K562 (cell line): ENCODE data around the gene HS3ST5. TPM values are rescaled to one million over a fixed set of nuclear protein-coding genes. Genes with fewer than 3 reads are reported as not detected.

Experiments used
- BRF1 ChIP-seq: IDR thresholded peaks from 3 replicates; pipeline ENCODE4 v1.6.1; 2011; ENCODE audit warnings: borderline replicate concordance, mild to moderate bottlenecking; ENCODE audit not compliant: insufficient read length; ENCODE audit errors: extremely low read depth
- CEBPG ChIP-seq, 3 experiments: fragments of 200-800 bp in 1 of 3; sonication (Bioruptor generic) in 1 of 3; sonication (generic) in 1 of 3; formaldehyde crosslinking in 1 of 3; IDR thresholded peaks in 2 of 3; conservative IDR thresholded peaks in 1 of 3; 2 replicates each; pipeline versions ENCODE4 v1.6.1 to v1.8.0; 2016 to 2022; ENCODE audit warnings: missing compliant biosample characterization in 2 of 3, missing genetic modification characterization in 2 of 3, mild to moderate bottlenecking in 1 of 3, missing genetic modification reagents in 1 of 3
- COPS2 ChIP-seq: fragments of 450-650 bp; conservative IDR thresholded peaks from 2 replicates; pipeline ENCODE4 v1.6.1; 2016; ENCODE audit warnings: mild to moderate bottlenecking, moderate library complexity
- DNMT1 ChIP-seq: fragments of 450-650 bp; IDR thresholded peaks from 2 replicates; pipeline ENCODE4 v1.6.1; 2016; ENCODE audit warnings: antibody characterized with exemption, mild to moderate bottlenecking
- GABPB1 ChIP-seq: sonication (generic); formaldehyde crosslinking; IDR thresholded peaks from 2 replicates; pipeline ENCODE4 v1.8.0; 2022; ENCODE audit warnings: mild to moderate bottlenecking, missing genetic modification reagents
- HSF4 ChIP-seq: fragments of 250-450 bp; sonication (Bioruptor Pico); IDR thresholded peaks from 2 replicates; pipeline ENCODE4 v2.1.2; 2022; ENCODE audit warnings: mild to moderate bottlenecking, moderate library complexity, borderline replicate concordance
- MXI1 ChIP-seq: IDR thresholded peaks from 2 replicates; pipeline ENCODE4 v1.6.1; 2011; ENCODE audit warnings: low read depth, mild to moderate bottlenecking, improper control_type of control experiment, low read length
- ZNF165 ChIP-seq: fragments of 250-450 bp; sonication (Bioruptor Pico); IDR thresholded peaks from 2 replicates; pipeline ENCODE4 v1.4.0; 2020; ENCODE audit warnings: borderline replicate concordance
- polyA plus RNA-seq, 8 experiments: library from polyadenylated mRNA; depleted of rRNA in 4 of 8; stranded (reverse) in 5 of 8; unstranded in 3 of 8; fragments of >200 nt; fragmentation: Nextera tagmentation in 2 of 8; fragmentation: Illumina TruSeq in 1 of 8; extraction: Ambion mirVana in 2 of 8; extraction: Trizol in 1 of 8; gene quantifications; 2 replicates each; pipeline versions ENCODE4 v1.2.1 to v1.2.3, GENCODE V29; 2011 to 2014; ENCODE audit warnings: inconsistent platforms in 1 of 8, missing spikeins in 1 of 8
- total RNA-seq, 7 experiments: library from RNA; depleted of rRNA in 6 of 7; stranded (reverse); fragments of >200 nt in 6 of 7; fragmentation: Illumina TruSeq in 2 of 7; extraction: Trizol in 2 of 7; gene quantifications; 2 replicates each; pipeline versions ENCODE4 v1.2.1 to v1.2.3, GENCODE V29; 2011 to 2021; ENCODE audit warnings: low replicate concordance in 1 of 7
- TF ChIP-seq, protein P1 (sequence below), 2 experiments: fragments of 450-650 bp in 1 of 2; sonication (generic) in 1 of 2; formaldehyde crosslinking in 1 of 2; IDR thresholded peaks; 2 replicates each; pipeline versions ENCODE4 v1.7.1 to v1.9.0; 2016 to 2022; ENCODE audit warnings: inconsistent platforms in 1 of 2, mild to moderate bottlenecking in 1 of 2, missing genetic modification reagents in 1 of 2
- TF ChIP-seq, protein P2 (sequence below): fragments of 450-650 bp; IDR thresholded peaks from 2 replicates; pipeline ENCODE4 v1.6.1; 2017; ENCODE audit warnings: antibody characterized with exemption, mild to moderate bottlenecking

Gene HS3ST5
- total and polyA plus RNA-seq, 9 of the 15 experiments (the other 6 are each of a cell fraction or from before 2014, with no cell fraction given), result not detected

DNA sequence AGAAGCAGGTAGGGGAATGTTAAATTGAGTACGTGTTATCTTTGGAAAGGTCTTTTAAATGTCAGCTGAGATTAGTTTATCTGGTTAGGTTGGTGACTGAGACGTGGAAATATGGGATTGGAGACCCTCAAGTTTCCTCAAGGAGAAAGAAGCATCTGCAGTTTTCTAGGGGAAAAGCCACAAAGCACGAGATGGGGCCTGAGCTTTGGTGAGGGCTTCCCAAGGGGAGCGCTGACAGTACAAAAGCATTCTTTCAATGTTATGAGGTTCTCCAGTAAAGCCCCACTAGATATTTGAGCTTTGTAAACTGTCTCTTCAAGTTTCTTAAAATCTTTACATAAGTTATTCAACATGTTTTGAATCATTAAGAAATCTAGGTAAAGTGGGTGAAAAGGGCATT, 19.6 kb upstream of the HS3ST5 start (continued):
- TF ChIP-seq, protein P1, sequence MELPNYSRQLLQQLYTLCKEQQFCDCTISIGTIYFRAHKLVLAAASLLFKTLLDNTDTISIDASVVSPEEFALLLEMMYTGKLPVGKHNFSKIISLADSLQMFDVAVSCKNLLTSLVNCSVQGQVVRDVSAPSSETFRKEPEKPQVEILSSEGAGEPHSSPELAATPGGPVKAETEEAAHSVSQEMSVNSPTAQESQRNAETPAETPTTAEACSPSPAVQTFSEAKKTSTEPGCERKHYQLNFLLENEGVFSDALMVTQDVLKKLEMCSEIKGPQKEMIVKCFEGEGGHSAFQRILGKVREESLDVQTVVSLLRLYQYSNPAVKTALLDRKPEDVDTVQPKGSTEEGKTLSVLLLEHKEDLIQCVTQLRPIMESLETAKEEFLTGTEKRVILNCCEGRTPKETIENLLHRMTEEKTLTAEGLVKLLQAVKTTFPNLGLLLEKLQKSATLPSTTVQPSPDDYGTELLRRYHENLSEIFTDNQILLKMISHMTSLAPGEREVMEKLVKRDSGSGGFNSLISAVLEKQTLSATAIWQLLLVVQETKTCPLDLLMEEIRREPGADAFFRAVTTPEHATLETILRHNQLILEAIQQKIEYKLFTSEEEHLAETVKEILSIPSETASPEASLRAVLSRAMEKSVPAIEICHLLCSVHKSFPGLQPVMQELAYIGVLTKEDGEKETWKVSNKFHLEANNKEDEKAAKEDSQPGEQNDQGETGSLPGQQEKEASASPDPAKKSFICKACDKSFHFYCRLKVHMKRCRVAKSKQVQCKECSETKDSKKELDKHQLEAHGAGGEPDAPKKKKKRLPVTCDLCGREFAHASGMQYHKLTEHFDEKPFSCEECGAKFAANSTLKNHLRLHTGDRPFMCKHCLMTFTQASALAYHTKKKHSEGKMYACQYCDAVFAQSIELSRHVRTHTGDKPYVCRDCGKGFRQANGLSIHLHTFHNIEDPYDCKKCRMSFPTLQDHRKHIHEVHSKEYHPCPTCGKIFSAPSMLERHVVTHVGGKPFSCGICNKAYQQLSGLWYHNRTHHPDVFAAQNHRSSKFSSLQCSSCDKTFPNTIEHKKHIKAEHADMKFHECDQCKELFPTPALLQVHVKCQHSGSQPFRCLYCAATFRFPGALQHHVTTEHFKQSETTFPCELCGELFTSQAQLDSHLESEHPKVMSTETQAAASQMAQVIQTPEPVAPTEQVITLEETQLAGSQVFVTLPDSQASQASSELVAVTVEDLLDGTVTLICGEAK (IDR thresholded peaks at IDR 0.05), result no peak
- TF ChIP-seq, protein P1 (CRISPR knock-in tag; IDR thresholded peaks at IDR 0.05), result no peak
- TF ChIP-seq COPS2 (no peak), DNMT1 (no peak), BRF1 (no peak), CEBPG (CRISPR knock-in tag; IDR thresholded peaks at IDR 0.05) (no peak), CEBPG (tag; conservative IDR thresholded peaks at IDR 0.05 in 1 of 2, IDR thresholded peaks at IDR 0.05 in 1 of 2) (no peak), MXI1 (no peak), GABPB1 (CRISPR knock-in tag) (no peak), HSF4 (no peak), ZNF165 (CRISPR knock-in tag) (no peak)
- TF ChIP-seq, protein P2, sequence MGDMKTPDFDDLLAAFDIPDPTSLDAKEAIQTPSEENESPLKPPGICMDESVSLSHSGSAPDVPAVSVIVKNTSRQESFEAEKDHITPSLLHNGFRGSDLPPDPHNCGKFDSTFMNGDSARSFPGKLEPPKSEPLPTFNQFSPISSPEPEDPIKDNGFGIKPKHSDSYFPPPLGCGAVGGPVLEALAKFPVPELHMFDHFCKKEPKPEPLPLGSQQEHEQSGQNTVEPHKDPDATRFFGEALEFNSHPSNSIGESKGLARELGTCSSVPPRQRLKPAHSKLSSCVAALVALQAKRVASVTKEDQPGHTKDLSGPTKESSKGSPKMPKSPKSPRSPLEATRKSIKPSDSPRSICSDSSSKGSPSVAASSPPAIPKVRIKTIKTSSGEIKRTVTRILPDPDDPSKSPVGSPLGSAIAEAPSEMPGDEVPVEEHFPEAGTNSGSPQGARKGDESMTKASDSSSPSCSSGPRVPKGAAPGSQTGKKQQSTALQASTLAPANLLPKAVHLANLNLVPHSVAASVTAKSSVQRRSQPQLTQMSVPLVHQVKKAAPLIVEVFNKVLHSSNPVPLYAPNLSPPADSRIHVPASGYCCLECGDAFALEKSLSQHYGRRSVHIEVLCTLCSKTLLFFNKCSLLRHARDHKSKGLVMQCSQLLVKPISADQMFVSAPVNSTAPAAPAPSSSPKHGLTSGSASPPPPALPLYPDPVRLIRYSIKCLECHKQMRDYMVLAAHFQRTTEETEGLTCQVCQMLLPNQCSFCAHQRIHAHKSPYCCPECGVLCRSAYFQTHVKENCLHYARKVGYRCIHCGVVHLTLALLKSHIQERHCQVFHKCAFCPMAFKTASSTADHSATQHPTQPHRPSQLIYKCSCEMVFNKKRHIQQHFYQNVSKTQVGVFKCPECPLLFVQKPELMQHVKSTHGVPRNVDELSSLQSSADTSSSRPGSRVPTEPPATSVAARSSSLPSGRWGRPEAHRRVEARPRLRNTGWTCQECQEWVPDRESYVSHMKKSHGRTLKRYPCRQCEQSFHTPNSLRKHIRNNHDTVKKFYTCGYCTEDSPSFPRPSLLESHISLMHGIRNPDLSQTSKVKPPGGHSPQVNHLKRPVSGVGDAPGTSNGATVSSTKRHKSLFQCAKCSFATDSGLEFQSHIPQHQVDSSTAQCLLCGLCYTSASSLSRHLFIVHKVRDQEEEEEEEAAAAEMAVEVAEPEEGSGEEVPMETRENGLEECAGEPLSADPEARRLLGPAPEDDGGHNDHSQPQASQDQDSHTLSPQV, result no peak
